Sigmoid colon (tissue), 7 donors: ENCODE measurements around the gene HS3ST3B1. TPM values are rescaled to one million over a fixed set of nuclear protein-coding genes. Genes with fewer than 3 reads are reported as not detected.

Source experiments
- DNase-seq: peaks from one replicate; pipeline ENCODE4 v3.0.0-alpha.2; 2019
- H3K27ac ChIP-seq, 4 donors: fragments of 200-600 bp; sonication (generic); one replicate each; pipeline ENCODE4 v1.5.1; 2016 to 2019; ENCODE audit warnings: mild to moderate bottlenecking in 1 of 4
- H3K27me3 ChIP-seq, 3 donors: fragments of 200-600 bp; sonication (generic); one replicate each; pipeline ENCODE4 v1.5.1; 2019; ENCODE audit warnings: mild to moderate bottlenecking in 1 of 3
- H3K36me3 ChIP-seq, 4 donors: fragments of 200-600 bp; sonication (generic); one replicate each; pipeline ENCODE4 v1.5.1; 2016 to 2019
- H3K4me1 ChIP-seq, 4 donors: fragments of 200-600 bp; sonication (generic); one replicate each; pipeline ENCODE4 v1.5.1; 2017 to 2019
- H3K4me3 ChIP-seq, 4 donors: fragments of 200-600 bp; sonication (generic); one replicate each; pipeline ENCODE4 v1.5.1; 2017 to 2019; ENCODE audit warnings: mild to moderate bottlenecking in 2 of 4, moderate library complexity in 1 of 4
- H3K9me3 ChIP-seq, 4 donors: fragments of 200-600 bp in 3 of 4; sonication (generic) in 3 of 4; one replicate each; pipeline versions ENCODE4 v1.5.1 to v1.6.1; 2013 to 2019
- CTCF ChIP-seq, 4 experiments: fragments of 450-650 bp in 3 of 4; fragments of 200-600 bp in 1 of 4; IDR thresholded peaks; one replicate each; pipeline ENCODE4 v1.5.1; 2016 to 2019; ENCODE audit warnings: antibody characterized with exemption in 4 of 4, mild to moderate bottlenecking in 3 of 4, moderate library complexity in 2 of 4
- EP300 ChIP-seq, 4 donors: sonication (generic); formaldehyde crosslinking; IDR thresholded peaks; one replicate each; pipeline ENCODE4 v1.6.1; 2017; ENCODE audit warnings: antibody characterized with exemption in 4 of 4
- POLR2A ChIP-seq, 2 donors: fragments of 450-650 bp; IDR thresholded peaks; one replicate each; pipeline ENCODE4 v1.6.1; 2016; ENCODE audit warnings: antibody characterized with exemption in 2 of 2, mild to moderate bottlenecking in 2 of 2, moderate library complexity in 2 of 2
- POLR2AphosphoS5 ChIP-seq, 4 donors: sonication (generic); formaldehyde crosslinking; IDR thresholded peaks; one replicate each; pipeline ENCODE4 v1.6.1; 2017; ENCODE audit warnings: antibody characterized with exemption in 4 of 4
- WGBS, 2 donors: extraction: QIAGEN DNeasy Blood & Tissue Kit; methylation state at CpG; one replicate each; pipeline ENCODE4 v1.1.7; 2013; 5-methylcytosine and 5-hydroxymethylcytosine counted together
- intact Hi-C: fragments of 100-400 bp; cut with DNase I; formaldehyde crosslinking; loops from one replicate; pipeline ENCODE4 v1.15.1; 2023
- polyA plus RNA-seq, 3 donors: library from polyadenylated mRNA; stranded (reverse); fragments of 200-250 nt; gene quantifications; one replicate each; pipeline ENCODE4 v1.2.3, GENCODE V29; 2013
- total RNA-seq, 4 donors: library from RNA; depleted of rRNA; stranded (reverse); fragments of >200 nt; gene quantifications; one replicate each; pipeline ENCODE4 v1.1.0, GENCODE V29; 2016
- donor health status: healthy with polysubstance abuse.
- donor health status: Bipolar disorder and iron deficiency.
- donor health status: healthy.

The HS3ST3B1 gene
- total and polyA plus RNA-seq, 7 donors: 0.46 to 3.0 (median 1.1) TPM

- no peak overlapping the region for H3K27ac ChIP-seq
- WGBS, 2 donors: 76 to 81% methylated on average over 15 of the region's 15 CpGs
- TF ChIP-seq CTCF (IDR thresholded peaks at IDR 0.05): no peak
- TF ChIP-seq POLR2A (IDR thresholded peaks at IDR 0.05): no peak
- no peak for TF ChIP-seq POLR2AphosphoS5 (IDR thresholded peaks at IDR 0.05)
- TF ChIP-seq EP300 (IDR thresholded peaks at IDR 0.05): no peak
- no peaks in the 10 kb centered on the region for H3K9me3 ChIP-seq
- no peaks in the 10 kb centered on the region for H3K36me3 ChIP-seq
- no peak overlapping the region for H3K4me3 ChIP-seq
- H3K27me3 ChIP-seq: peaks cover 45 to 100% (median 82%) of the 10 kb centered on the region in 3 donors
- DNase-seq: no peak
- intact Hi-C loops: loop anchor here (5.0 to 10.0 kb wide), 2 partner anchors 968 to 1280 kb away; no protein-coding TSS in a partner anchor
- peaks cover 0 to 55% (median 52%) of the 10 kb centered on the region in 4 donors for H3K4me1 ChIP-seq
These were observed 4.1 kb downstream of the HS3ST3B1 start for GRCh38 chr17:14304773-14305517.

DNA sequence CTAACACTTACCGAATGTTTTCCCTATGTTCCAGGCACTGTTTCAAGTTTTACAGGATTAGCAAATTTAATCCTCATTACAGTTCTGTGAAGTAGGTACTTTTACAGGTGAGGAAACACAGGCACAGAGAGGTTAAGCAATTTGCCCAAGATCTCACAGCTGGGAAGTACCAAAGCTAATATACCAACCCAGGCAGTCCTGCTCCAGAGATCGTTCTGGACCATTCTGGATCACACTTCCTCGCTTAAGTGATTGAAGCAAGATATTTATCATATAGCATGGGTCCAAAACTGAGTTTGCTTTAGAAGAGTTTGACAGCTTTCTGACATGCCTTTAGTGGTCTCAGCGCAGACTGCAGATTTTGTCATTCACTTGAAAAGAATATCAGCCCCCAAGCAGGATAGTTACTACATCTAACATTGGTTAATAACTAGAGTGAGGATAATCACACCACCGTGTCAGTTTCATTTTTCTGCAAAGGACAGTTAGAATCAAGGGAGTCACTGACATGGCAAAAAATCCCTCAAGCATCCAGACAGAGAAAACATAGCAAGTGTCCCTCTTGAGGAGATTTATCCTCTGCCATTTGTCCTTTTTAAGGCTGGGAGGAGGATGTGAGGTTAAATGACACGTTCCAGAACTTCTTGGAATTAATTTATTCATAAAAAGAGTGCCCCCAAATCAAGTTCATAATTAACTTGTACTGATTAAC, 5.1 kb downstream of the HS3ST3B1 start:
- peaks cover 44 to 100% (median 78%) of the 10 kb centered on the region in 3 donors for H3K27me3 ChIP-seq
- H3K9me3 ChIP-seq: no peaks in the 10 kb centered on the region
- peaks cover 0 to 50% (median 45%) of the 10 kb centered on the region in 4 donors for H3K4me1 ChIP-seq
- no peaks in the 10 kb centered on the region for H3K36me3 ChIP-seq
- no peak overlapping the region for H3K4me3 ChIP-seq
- intact Hi-C loops: loop anchor here (10.0 kb wide), 1 partner anchor 1281 kb away; no protein-coding TSS in a partner anchor
- no peak overlapping the region for H3K27ac ChIP-seq
- 61 to 79% methylated on average over 6 of the region's 6 CpGs for WGBS, 2 donors
- TF ChIP-seq POLR2A (IDR thresholded peaks at IDR 0.05) (no peak), CTCF (IDR thresholded peaks at IDR 0.05) (no peak), POLR2AphosphoS5 (IDR thresholded peaks at IDR 0.05) (no peak), EP300 (IDR thresholded peaks at IDR 0.05) (no peak)
- DNase-seq: no peak

- TF ChIP-seq EP300 (IDR thresholded peaks at IDR 0.05): no peak
- no peak for TF ChIP-seq CTCF (IDR thresholded peaks at IDR 0.05)
- Histone ChIP-seq H3K4me3 (no peak overlapping the region), H3K4me1 (peaks cover 0 to 43% (median 39%) of the 10 kb centered on the region in 4 donors), H3K36me3 (no peaks in the 10 kb centered on the region), H3K27ac (no peak overlapping the region), H3K27me3 (peaks cover 38 to 97% (median 72%) of the 10 kb centered on the region in 3 donors), H3K9me3 (no peaks in the 10 kb centered on the region)
- intact Hi-C loops: loop anchor here (10.0 kb wide), 1 partner anchor 1282 kb away; no protein-coding TSS in a partner anchor
- DNase-seq: no peak
These were observed 5.7 kb downstream of the HS3ST3B1 start for GRCh38 chr17:14306596-14306995.

DNA sequence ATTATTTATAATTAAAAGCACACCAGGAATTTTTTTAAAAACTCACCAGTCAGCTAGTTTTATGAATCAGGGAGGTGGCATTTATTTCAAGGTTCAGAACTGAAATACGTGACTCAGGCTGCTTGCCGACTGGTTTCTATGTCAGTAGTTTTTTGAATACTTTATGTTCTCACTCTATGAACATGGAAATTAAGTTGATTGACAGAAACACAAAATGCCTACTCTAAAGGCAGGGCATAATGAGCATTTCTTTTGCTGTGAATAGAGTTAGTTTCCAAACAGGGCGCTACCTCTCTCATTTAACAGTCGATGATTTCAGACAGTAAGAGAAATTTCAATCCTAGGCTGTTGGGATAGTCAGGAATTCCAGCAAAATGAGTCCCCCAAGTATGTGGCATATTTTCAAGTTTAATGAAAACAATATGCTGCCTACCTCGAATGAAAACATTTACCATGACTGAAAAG, 6.7 kb downstream of the HS3ST3B1 start:
- TF ChIP-seq CTCF (IDR thresholded peaks at IDR 0.05): no peak
- no peak for TF ChIP-seq POLR2A (IDR thresholded peaks at IDR 0.05)
- no peak for TF ChIP-seq POLR2AphosphoS5 (IDR thresholded peaks at IDR 0.05)
- TF ChIP-seq EP300 (IDR thresholded peaks at IDR 0.05): no peak
- peaks cover 30 to 87% (median 63%) of the 10 kb centered on the region in 3 donors for H3K27me3 ChIP-seq
- intact Hi-C loops: loop anchor here (10.0 kb wide), 1 partner anchor 1283 kb away; no protein-coding TSS in a partner anchor
- H3K27ac ChIP-seq: no peak overlapping the region
- no peaks in the 10 kb centered on the region for H3K36me3 ChIP-seq
- peaks cover 0 to 33% (median 29%) of the 10 kb centered on the region in 4 donors for H3K4me1 ChIP-seq
- WGBS, 2 donors: 60 to 79% methylated on average over 5 of the region's 5 CpGs
- no peak overlapping the region for H3K4me3 ChIP-seq
- DNase-seq: no peak
- H3K9me3 ChIP-seq: no peaks in the 10 kb centered on the region
